ENCODE data around the gene GNG8.

The GNG8 gene

DNA sequence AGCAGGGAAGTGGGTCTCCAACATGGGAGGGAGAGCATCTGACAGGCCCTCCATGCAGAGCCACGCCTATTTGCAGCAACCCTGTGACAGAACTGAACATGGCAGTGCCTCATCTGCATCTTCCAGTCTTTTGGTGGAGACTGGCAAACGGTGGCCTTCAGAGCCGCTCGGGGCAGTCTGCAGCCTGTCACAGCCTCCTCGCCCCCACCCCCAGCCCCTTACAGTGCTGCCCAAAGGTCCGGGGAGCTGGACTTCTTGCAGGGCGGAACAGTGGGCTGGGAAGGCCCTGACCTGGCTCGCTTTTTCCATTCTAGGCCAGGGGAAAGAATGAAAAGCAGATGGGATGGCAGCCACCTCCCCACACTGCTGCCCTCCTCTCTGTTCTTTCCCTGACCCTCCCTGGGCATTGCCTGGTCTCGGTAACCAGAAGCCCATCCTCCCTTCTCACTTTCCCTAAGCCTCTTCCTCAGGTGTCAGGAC is 32.2 kb downstream of the GNG8 start:
- DNase-seq (ENCODE audit: low read depth in 1 of 2, low spot score in 1 of 2): no peak

DNA sequence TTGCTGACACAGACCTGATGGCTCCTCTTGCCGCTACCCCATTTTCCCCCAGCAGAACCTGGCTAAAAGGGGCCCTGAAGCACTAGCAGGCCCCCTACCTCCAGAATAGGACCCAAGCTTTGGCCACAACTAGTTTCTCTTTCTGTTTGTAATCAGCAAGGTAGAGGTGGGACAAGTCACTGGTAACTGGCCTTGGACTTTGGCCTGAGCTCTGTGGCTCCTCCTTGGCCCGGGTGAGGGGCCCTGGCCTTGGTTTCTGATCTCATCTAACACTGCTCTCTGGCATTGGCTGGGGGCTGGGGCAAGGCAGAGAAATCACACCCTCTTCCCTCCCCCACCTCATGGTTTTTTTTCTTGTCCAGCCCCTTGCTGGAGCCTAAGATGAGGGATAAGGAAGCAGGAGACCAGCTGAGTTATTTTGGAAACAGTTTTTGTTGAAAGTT is 32.8 kb downstream of the GNG8 start:
- no peak for DNase-seq (ENCODE audit: low read depth in 1 of 2, low spot score in 1 of 2)

DNA sequence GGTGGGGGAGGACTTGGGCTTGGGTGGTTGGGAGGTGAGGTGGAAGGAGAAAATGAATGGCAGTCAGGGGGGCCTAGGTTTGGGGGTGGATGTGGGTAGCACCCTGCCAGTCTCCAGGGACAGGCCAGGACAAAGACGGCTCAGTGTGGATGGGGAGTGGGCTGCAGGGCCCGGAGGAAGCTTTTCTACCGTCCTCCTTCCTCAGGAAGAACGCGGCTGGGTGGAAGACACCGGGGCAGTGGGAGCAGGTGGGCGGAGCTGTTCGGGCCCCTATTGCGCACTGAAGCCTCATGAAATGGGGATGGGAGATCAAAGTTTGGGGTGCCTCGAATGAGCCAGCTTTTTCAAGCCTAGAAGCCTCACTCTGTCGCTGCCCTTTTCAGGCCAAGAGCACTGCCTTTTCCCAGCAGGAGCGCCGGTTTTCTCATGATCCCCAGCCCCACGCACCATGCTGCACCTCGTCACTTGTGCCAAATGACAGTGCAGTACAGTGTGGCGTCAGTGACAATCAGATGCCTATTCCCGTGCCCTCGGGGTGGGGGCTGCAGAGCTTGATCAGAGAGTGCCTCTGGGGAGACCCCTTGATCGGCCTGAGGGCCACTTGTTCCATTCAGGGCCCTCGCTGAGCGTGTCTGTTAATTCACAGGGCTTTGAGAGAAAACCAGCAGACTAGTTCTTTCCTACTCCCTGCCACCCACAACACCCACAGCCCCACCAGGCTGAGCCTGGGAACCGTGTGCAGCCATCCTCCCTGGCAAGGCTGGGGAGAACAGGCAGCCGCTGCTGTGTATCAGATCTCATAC is 33.4 kb downstream of the GNG8 start:
- no peak for DNase-seq (ENCODE audit: low read depth in 1 of 2, low spot score in 1 of 2)

DNA sequence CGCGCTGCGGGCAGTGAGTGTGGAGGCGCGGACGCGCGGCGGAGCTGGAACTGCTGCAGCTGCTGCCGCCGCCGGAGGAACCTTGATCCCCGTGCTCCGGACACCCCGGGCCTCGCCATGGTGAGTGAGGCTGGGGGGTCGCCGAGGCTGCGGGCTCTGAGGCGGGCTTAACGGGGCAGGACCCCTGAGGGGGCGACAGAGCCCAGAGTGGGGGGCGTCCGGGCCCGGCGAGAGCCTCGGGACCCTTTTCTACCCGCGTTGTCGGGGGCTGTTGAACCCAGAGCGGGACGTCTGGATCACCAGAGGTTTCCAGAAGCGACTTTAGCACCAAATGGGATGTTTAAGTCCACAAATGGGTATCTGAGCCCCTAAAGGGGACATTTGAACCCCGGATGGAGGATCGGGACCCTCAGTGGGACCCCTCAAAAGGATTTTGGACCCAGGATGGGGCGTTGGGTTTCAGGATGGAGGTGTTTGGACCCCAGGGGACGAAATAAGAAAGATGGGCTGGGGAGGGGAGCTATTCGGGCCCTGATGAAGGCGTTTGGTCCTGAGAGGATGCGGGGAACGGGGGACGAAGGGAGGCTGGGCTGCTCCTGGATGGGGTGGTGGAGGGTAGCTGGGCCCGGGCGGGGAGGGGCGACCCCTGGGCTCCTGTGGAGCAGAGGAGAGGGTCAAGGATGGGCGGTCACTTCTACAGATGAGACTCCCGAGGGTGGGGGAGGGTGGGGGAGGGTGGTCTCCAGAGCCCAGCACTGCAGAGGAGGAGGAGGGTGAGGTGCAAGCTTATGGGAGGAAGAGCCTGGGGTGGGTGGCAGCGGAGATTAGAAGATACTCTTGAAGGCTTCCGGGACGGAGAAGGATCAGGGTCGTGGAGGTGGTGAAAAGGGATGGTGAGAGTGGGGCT is 34.4 kb downstream of the GNG8 start, which contains the start of gene CALM3:
Gene CALM3, plus strand, starts transcription at position 13 of the 907 bp plus-strand sequence. Its CDS starts 105 bp downstream, at position 118.
- DNase-seq (ENCODE audit: low read depth in 1 of 2, low spot score in 1 of 2): no peak

DNA sequence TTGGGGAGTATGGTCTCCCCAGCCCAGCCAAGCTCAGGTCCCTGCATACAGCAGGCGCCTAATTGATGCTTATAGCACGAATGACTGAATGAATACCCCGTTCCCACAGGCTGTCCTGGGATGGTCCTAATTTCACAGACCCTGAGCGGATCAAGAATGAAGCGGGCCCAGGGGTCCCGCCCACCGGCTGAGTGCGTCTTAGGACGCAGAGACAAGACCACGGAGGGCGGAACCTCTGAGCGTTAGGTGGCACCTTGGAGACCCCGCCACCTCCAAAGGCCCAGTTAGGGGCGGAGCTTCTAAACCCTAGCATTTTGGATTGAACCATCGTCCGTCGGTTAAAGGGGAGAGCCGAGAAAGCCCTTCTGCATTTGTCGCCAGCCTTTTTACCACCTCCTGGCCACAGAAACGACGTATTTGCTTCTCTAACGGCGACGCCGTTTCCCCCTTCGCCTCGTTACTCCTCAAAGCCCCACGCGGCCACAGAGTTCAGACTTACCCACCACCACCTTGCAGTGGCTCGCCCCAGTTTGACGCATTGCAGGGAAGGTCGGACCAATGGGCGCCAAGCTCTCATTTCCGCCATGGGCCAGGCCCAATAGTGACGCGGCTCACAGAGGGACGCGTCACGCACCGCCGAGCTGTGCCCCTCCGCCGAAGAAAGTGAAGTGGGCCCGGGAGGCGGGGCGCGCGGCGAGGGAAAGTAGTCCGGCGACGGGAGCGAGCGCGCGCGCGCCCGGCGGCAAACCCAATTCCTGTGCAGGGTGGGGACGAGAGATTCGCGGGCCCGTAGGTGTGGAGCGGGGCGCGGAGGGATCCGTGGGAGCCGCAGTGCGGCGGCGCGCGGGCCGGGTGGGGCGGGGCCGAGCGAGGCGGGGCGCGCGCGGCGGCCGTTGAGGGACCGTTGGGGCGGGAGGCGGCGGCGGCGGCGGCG is 35.4 kb downstream of the GNG8 start:
- peak; percentile 94 to 95 for DNase-seq (ENCODE audit: low read depth in 1 of 2, low spot score in 1 of 2)

DNA sequence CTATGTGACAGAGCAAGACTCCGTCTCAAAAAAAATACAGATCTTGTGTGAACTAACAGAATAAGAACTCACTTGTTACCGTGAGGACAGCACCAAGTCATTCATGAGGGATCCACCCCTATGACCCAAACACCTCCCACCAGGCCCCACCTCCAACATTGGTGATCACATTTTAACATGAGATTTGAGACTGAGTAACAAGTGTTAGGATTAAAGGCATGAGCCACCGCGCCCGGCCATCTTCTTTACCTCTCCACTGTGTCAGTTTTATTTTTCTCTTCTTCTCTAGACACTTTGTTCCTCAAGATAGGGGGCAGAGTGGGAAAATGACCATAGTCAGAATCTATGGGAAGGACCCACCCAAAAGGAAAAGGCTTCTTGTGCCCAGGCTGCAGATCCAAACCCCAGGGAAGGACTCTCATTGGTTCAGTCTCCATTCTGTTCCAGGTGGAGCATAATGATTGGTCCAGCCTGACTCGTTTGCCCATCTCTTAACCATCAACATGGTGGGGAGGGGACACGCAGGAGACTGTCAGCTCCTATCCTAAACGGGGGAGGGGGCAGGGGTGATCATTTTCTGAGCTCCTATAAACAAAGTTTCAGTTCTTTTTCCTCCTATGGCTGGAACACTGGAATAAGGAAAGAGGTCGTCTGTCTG is 36.2 kb downstream of the GNG8 start:
- DNase-seq (ENCODE audit: low read depth in 1 of 2, low spot score in 1 of 2): no peak

DNA sequence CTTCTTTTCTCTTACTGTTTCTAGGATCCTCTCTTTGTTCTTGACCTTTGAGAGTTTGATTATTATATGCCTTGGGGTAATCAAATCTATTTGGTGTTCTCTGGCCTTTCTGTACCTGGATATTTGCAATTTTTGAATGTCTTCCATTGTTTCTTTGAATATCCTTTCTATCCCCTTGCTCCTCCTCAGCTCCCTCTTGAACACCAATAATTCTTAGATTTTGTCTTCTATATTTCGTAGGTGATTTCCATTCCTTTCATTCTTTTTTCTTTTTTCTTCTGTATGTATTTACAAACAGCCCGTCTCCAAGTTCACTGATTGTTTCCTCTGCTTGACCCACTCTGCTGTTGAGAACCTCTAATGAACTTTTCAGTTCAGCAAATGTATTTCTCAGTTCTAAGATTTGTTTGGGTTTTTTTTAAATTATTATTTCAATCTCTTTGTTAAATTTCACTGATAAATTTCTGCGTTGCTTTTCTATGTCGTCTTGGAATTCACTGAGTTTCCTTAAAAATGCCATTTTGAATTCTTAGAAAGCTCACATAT is 37.6 kb downstream of the GNG8 start:
- no peak for DNase-seq (ENCODE audit: low read depth in 1 of 2, low spot score in 1 of 2)

DNA sequence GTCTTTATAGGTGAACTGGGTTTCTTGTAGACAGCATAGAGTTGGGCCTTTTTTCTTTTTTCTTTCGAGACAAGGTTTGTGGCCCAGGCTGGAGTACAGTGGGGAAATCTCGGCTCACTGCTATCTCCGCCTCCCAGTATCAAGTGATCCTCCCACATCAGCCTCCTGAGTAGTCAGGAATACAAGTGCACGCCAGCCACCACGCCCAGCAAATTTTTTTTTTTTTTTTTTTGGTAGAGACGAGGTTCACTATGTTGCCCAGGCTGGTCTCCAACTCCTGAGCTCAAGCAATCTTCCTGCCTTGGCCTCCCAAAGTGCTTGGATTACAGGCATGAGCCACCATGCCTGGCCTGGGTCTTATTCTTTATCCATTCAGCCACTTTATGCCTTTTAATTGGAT is 40.0 kb downstream of the GNG8 start:
- DNase-seq (ENCODE audit: low read depth in 1 of 2, low spot score in 1 of 2): no peak

DNA sequence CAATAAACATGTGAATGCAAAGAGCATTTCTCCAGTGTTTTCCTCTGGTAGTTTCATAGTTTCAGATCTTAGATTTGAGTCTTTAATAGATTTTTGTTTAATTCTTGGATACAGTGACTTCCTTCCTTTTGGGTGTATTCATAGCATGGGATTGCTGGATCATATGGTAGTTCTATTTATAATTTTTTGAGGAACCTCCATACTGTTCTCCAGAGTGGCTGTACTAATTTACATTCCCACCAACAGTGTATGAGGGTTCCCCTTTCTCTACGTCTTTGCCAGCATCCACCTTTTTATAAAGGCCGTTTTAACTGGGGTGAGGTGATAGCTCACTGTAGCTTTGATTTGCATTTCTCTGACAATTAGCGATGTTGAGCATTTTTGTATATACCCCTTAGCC is 44.1 kb downstream of the GNG8 start:
- DNase-seq (ENCODE audit: low read depth in 1 of 2, low spot score in 1 of 2): no peak

DNA sequence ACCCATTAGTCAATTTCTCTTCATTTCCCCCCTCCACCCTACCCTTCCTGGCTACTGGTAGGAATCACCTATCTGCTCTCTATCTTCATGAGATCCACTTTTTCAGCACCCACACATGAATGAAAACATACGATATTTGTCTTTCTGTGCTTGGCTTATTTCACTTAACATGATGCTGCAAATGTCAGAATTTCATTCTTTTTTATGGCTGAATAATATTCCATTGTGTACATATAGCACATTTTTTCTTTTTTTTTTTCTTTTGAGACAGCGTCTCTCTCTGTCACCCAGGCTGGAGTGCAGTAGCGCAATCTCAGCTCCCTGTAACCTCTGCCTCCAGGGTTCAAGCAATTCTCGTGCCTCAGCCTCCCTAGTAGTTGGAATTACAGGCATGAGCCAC is 44.7 kb downstream of the GNG8 start:
- DNase-seq (ENCODE audit: low read depth in 1 of 2, low spot score in 1 of 2): no peak

DNA sequence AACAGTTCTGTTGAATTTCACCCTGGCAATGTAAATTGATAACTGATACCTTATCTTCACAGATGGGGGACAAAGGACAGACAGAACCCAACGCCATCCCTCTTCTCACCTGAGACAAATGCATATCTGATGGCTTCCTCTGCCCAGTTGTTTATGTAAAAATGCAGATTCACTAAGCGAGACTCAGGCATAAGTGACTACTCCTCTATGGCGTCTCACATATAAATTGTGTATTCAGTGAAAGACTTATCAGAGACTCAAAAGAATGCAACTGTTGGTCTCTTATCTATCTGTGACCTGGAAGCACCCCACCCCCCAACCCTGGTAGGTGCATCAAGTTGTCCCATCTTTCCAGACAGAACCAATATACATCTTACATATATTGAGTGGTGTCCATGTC is 48.1 kb downstream of the GNG8 start:
- DNase-seq (ENCODE audit: low read depth in 1 of 2, low spot score in 1 of 2): no peak

DNA sequence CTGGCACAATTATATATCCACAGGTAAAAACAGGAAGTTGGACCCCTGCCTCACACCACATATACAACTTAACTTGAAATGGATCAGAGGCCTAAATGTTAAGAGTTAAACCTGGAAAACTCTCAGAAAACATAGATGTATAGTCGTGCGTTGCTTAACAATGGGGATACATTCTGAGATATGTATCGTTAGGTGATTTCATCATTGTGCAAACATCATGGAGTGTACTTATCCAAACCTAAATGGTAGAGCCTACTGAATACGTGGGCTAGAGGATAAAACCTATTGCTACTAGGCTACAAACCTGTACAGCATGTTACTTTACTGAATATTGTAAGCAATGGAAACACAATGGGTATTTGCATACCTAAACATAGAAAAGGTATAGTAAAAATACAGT is 49.7 kb downstream of the GNG8 start:
- DNase-seq (ENCODE audit: low read depth in 1 of 2, low spot score in 1 of 2): no peak

DNA sequence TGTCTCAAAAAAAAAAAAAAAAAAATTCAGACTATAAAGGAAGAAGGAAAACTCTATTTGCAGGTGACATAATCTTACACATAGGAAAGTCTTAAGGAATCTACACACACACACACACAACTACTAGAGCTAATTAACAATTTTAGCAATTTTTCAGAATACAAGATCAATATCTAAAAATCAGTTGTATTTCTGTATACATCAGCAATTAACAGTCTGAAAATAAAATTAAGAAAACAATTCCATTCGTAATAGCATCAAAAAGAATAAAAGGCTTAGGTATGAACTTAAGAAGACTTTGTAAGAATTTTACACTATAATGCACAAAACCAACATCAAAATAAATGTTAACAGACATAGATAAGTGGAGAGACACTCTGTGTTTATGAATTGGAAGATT is 50.5 kb downstream of the GNG8 start:
- no peak for DNase-seq (ENCODE audit: low read depth in 1 of 2, low spot score in 1 of 2)
